H1 (cell line): ENCODE data around the gene GPT2. TPM values are rescaled to one million over a fixed set of nuclear protein-coding genes. Genes with fewer than 3 reads are reported as not detected.

Source experiments
- ASH2L ChIP-seq: fragments of 200-600, 300-600 bp; sonication (generic); IDR thresholded peaks from one replicate; pipeline ENCODE4 v1.7.1; 2017; ENCODE audit warnings: low read length
- BACH1 ChIP-seq: IDR thresholded peaks from 2 replicates; pipeline ENCODE4 v1.6.1; 2012; ENCODE audit warnings: low read length, improper control_type of control experiment
- CBX8 ChIP-seq: fragments of 300-800, 300-1000 bp; sonication (generic); IDR thresholded peaks from 2 replicates; pipeline ENCODE4 v1.7.1; 2016; ENCODE audit warnings: low read depth, low read length, borderline replicate concordance
- CHD1 ChIP-seq: IDR thresholded peaks from 2 replicates; pipeline ENCODE4 v1.6.1; 2012; ENCODE audit warnings: low read depth, low read length, improper control_type of control experiment
- KDM1A ChIP-seq: fragments of 200-600, 300-600 bp; sonication (generic); IDR thresholded peaks from 2 replicates; pipeline ENCODE4 v1.7.1; 2016; ENCODE audit warnings: mild to moderate bottlenecking, low read length, borderline replicate concordance
- KDM4A ChIP-seq: IDR thresholded peaks from one replicate; pipeline ENCODE4 v1.7.1; 2012; ENCODE audit warnings: low read depth, mild to moderate bottlenecking, moderate library complexity, low read length, inconsistent platforms; ENCODE audit not compliant: severe bottlenecking
- MAFK ChIP-seq: IDR thresholded peaks from 2 replicates; pipeline ENCODE4 v1.6.1; 2012; ENCODE audit warnings: low read depth, mild to moderate bottlenecking, improper control_type of control experiment, low read length
- PHF8 ChIP-seq: fragments of 200-600 bp; sonication (generic); conservative IDR thresholded peaks from 2 replicates; pipeline ENCODE4 v1.7.1; 2012; ENCODE audit warnings: low read depth, mild to moderate bottlenecking, inconsistent platforms, low read length, moderate library complexity
- RAD21 ChIP-seq, 2 experiments: IDR thresholded peaks in 1 of 2; conservative IDR thresholded peaks in 1 of 2; 2 replicates each; pipeline ENCODE4 v1.6.1; 2011; ENCODE audit warnings: low read depth in 2 of 2, low read length in 2 of 2, improper control_type of control experiment in 1 of 2, inconsistent platforms in 1 of 2, mild to moderate bottlenecking in 1 of 2, moderate library complexity in 1 of 2
- SRF ChIP-seq: IDR thresholded peaks from 2 replicates; pipeline ENCODE4 v1.6.1; 2011; ENCODE audit warnings: mild to moderate bottlenecking, low read depth, low read length, moderate library complexity
- polyA plus RNA-seq, 7 experiments: library from polyadenylated mRNA; depleted of rRNA in 3 of 7; stranded (reverse) in 5 of 7; unstranded in 2 of 7; fragments of >200 nt in 5 of 7; fragments of 200-250 nt in 2 of 7; gene quantifications; 1 replicate in 5 of 7; 2 replicates in 1 of 7; 4 replicates in 1 of 7; pipeline versions ENCODE4 v1.2.1 to v1.2.3, GENCODE V29; 2011 to 2013; ENCODE audit warnings: missing spikeins in 2 of 7, mixed read lengths in 2 of 7
- total RNA-seq: library from RNA; stranded (reverse); fragmentation: NEBNext Ultra II Directional; extraction: Animal tissue kit (Norgen Biotek cat#: 25700); gene quantifications from 2 replicates; pipeline ENCODE4 v1.2.1, GENCODE V29; 2021
- TF ChIP-seq, protein P1 (sequence below): IDR thresholded peaks from 2 replicates; pipeline ENCODE4 v1.6.1; 2012; ENCODE audit warnings: low read length, inconsistent platforms

GPT2 gene
- total and polyA plus RNA-seq, 2 of the 8 experiments (the other 6 are each of a cell fraction or from before 2014, with no cell fraction given) = 71.6 to 94.1 TPM

DNA sequence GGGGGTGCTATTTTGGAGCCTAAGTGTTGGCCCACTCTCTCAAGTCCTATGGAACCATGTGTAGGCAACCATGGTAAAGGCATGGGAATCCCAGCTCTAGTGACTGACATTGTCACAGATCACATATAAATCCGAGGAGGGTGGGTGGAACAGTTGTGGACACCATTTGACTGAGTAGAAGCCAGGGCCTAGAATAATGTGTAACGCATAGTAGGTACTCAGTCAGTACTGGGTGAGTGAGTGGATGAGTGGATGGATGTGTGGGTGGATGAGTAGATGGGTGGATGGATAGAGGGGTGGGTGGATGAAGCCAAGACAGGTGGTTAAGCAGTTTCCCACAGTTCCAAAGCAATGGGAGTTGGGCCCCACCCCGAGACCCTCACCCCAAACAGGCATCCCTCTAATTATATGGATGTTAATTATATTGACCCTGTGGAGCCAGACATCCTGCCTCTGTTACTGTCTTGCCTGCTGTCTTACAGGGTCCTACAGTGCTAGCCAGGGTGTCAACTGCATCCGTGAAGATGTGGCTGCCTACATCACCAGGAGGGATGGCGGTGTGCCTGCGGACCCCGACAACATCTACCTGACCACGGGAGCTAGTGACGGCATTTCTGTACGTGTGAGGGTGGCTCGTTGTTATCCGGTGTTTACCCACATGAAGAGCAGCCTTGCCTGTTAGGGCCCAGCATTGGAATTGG lies 22.3 kb downstream of the GPT2 start (continued):
- no peak for TF ChIP-seq MAFK
- TF ChIP-seq RAD21 (IDR thresholded peaks at IDR 0.05 in 1 of 2, conservative IDR thresholded peaks at IDR 0.05 in 1 of 2; ENCODE audit: low read depth in 2 of 2, low read length in 2 of 2) = no peak
- TF ChIP-seq, protein P1, sequence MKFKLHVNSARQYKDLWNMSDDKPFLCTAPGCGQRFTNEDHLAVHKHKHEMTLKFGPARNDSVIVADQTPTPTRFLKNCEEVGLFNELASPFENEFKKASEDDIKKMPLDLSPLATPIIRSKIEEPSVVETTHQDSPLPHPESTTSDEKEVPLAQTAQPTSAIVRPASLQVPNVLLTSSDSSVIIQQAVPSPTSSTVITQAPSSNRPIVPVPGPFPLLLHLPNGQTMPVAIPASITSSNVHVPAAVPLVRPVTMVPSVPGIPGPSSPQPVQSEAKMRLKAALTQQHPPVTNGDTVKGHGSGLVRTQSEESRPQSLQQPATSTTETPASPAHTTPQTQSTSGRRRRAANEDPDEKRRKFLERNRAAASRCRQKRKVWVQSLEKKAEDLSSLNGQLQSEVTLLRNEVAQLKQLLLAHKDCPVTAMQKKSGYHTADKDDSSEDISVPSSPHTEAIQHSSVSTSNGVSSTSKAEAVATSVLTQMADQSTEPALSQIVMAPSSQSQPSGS = no peak
- no peak for TF ChIP-seq PHF8
- TF ChIP-seq ASH2L = no peak
- no peak for TF ChIP-seq CBX8
- TF ChIP-seq BACH1 = no peak
- TF ChIP-seq KDM4A = no peak
- no peak for TF ChIP-seq CHD1
- no peak for TF ChIP-seq KDM1A
- TF ChIP-seq SRF = no peak
